Stimulated activated CD4-positive, alpha-beta T cell treated with anti-CD3 and anti-CD28 coated beads, Interleukin-1b, Interleukin-23, amount 100 ng/mL, for 4 hours (primary cell): Measurements from ENCODE around the gene RTCA.
"Not testable (repeated sequence)": the region's sequence is repeated elsewhere in the genome, so short reads cannot be mapped to it uniquely, and the experiment has no call there.

ENCODE experiments used
- DNase-seq, 2 donors: peaks; one replicate each; pipeline ENCODE4 v3.0.0-alpha.2; 2020; ENCODE audit warnings: low read depth in 2 of 2

Gene RTCA

GRCh38 chr1:100265931-100266740 is at the start of gene RTCA:
RTCA (plus strand) TSS chr1:100266216; CDS start chr1:100266376, 160 bp downstream.
- DNase-seq = peak; percentile 94 to 95

- no peak for DNase-seq
Observed at GRCh38 chr1:100217834-100218233, 48.2 kb upstream of the RTCA start.

- no peak for DNase-seq
Observed at GRCh38 chr1:100219457-100219856, 46.6 kb upstream of the RTCA start.

GRCh38 chr1:100219883-100220282 is 46.1 kb upstream of the RTCA start:
- no peak for DNase-seq

GRCh38 chr1:100222428-100222827 is 43.6 kb upstream of the RTCA start:
- DNase-seq = no peak

GRCh38 chr1:100229681-100230443 is 36.2 kb upstream of the RTCA start:
- no peak for DNase-seq

- DNase-seq = no peak
Observed at GRCh38 chr1:100230765-100231164, 35.3 kb upstream of the RTCA start.

GRCh38 chr1:100231721-100232120 is 34.3 kb upstream of the RTCA start:
- DNase-seq = no peak

- DNase-seq = no peak
Observed at GRCh38 chr1:100232156-100232555, 33.9 kb upstream of the RTCA start.

- not testable (repeated sequence) for DNase-seq
Observed at GRCh38 chr1:100233566-100233965, 32.5 kb upstream of the RTCA start.

GRCh38 chr1:100234432-100234831 is 31.6 kb upstream of the RTCA start:
- DNase-seq = no peak

- no peak for DNase-seq
Observed at GRCh38 chr1:100237091-100237490, 28.9 kb upstream of the RTCA start.

- no peak for DNase-seq
Observed at GRCh38 chr1:100239961-100240360, 26.1 kb upstream of the RTCA start.

- no peak for DNase-seq
Observed at GRCh38 chr1:100240631-100241030, 25.4 kb upstream of the RTCA start.

- no peak for DNase-seq
Observed at GRCh38 chr1:100246738-100247137, 19.3 kb upstream of the RTCA start.

- no peak for DNase-seq
Observed at GRCh38 chr1:100249155-100249536, 16.9 kb upstream of the RTCA start.

GRCh38 chr1:100249537-100250257 is 16.3 kb upstream of the RTCA start, which contains the start of gene DBT:
DBT (minus strand) TSS chr1:100249834; CDS start chr1:100249820, 14 bp downstream.
- peak; percentile 71 to 80 for DNase-seq

GRCh38 chr1:100250264-100250663 is 15.8 kb upstream of the RTCA start:
- DNase-seq = no peak

- no peak for DNase-seq
Observed at GRCh38 chr1:100250807-100251206, 15.2 kb upstream of the RTCA start.

GRCh38 chr1:100252901-100253300 is 13.1 kb upstream of the RTCA start:
- DNase-seq = no peak

GRCh38 chr1:100253552-100253951 is 12.5 kb upstream of the RTCA start:
- DNase-seq = no peak

- DNase-seq = not testable (repeated sequence)
Observed at GRCh38 chr1:100256273-100256672, 9.7 kb upstream of the RTCA start.
